RWPE2 (cell line): ENCODE results near the gene GPC5.
A peak's percentile ranks its signal among the peaks of the same experiment; 100 is the strongest.

ENCODE experiments used
- ATAC-seq: fragments of 200-7000 bp; cut with Tn5 transposase; 3 replicates; pipeline ENCODE4 v1.9.1; 2021; ENCODE audit warnings: low read depth
- DNase-seq: peaks from one replicate; pipeline ENCODE4 v3.0.0-alpha.2; 2020; ENCODE audit warnings: low spot score
- H3K27ac ChIP-seq: fragments of 450-650 bp; 2 replicates; pipeline ENCODE4 v1.5.1; 2017; ENCODE audit warnings: mild to moderate bottlenecking; ENCODE audit not compliant: poor library complexity, severe bottlenecking
- H3K27me3 ChIP-seq: fragments of 250-450 bp; sonication (Bioruptor Pico); 2 replicates; pipeline ENCODE4 v1.5.1; 2021; ENCODE audit warnings: mild to moderate bottlenecking, moderate library complexity; ENCODE audit not compliant: insufficient read depth, poor library complexity, severe bottlenecking
- H3K36me3 ChIP-seq: fragments of 250-450 bp; sonication (Bioruptor Pico); 2 replicates; pipeline ENCODE4 v1.5.1; 2020; ENCODE audit warnings: low read depth, mild to moderate bottlenecking, moderate library complexity
- H3K4me1 ChIP-seq: fragments of 250-450 bp; sonication (Bioruptor Pico); 2 replicates; pipeline ENCODE4 v1.5.1; 2021; ENCODE audit warnings: mild to moderate bottlenecking, moderate library complexity; ENCODE audit not compliant: insufficient read depth, poor library complexity, severe bottlenecking
- H3K4me3 ChIP-seq: fragments of 250-450 bp; sonication (Bioruptor Pico); 2 replicates; pipeline ENCODE4 v1.5.1; 2021; ENCODE audit warnings: mild to moderate bottlenecking, moderate library complexity; ENCODE audit not compliant: severe bottlenecking
- H3K9me3 ChIP-seq: fragments of 250-450 bp; sonication (Bioruptor Pico); 2 replicates; pipeline ENCODE4 v1.5.1; 2021; ENCODE audit warnings: mild to moderate bottlenecking, moderate library complexity; ENCODE audit not compliant: severe bottlenecking
- CTCF ChIP-seq: fragments of 450-650 bp; IDR thresholded peaks from one replicate; pipeline ENCODE4 v1.5.1; 2017; ENCODE audit warnings: mild to moderate bottlenecking, moderate library complexity; ENCODE audit not compliant: poor library complexity, severe bottlenecking

Gene GPC5

GRCh38 chr13:92769046-92769445 lies 1370.6 kb downstream of the GPC5 start:
- Histone ChIP-seq H3K9me3 (no peaks in the 10 kb centered on the region), H3K27ac (no peak overlapping the region), H3K27me3 (no peaks in the 10 kb centered on the region), H3K4me1 (no peaks in the 10 kb centered on the region), H3K36me3 (no peaks in the 10 kb centered on the region), H3K4me3 (no peak overlapping the region)
- no peak for TF ChIP-seq CTCF
- DNase-seq (no peak), ATAC-seq (no peak)

GRCh38 chr13:92775658-92776057 lies 1377.2 kb downstream of the GPC5 start:
- H3K27me3 ChIP-seq: no peaks in the 10 kb centered on the region
- DNase-seq (no peak), ATAC-seq (no peak)
- no peaks in the 10 kb centered on the region for H3K9me3 ChIP-seq
- no peak overlapping the region for H3K4me3 ChIP-seq
- H3K27ac ChIP-seq: no peak overlapping the region
- no peaks in the 10 kb centered on the region for H3K36me3 ChIP-seq
- H3K4me1 ChIP-seq: no peaks in the 10 kb centered on the region
- TF ChIP-seq CTCF: no peak

GRCh38 chr13:92781965-92782690 lies 1383.7 kb downstream of the GPC5 start:
- H3K36me3 ChIP-seq: no peaks in the 10 kb centered on the region
- H3K9me3 ChIP-seq: no peaks in the 10 kb centered on the region
- DNase-seq (no peak), ATAC-seq (no peak)
- no peak overlapping the region for H3K4me3 ChIP-seq
- H3K27me3 ChIP-seq: no peaks in the 10 kb centered on the region
- H3K4me1 ChIP-seq: no peaks in the 10 kb centered on the region
- H3K27ac ChIP-seq: no peak overlapping the region
- TF ChIP-seq CTCF: no peak

GRCh38 chr13:92802776-92803175 lies 1404.4 kb downstream of the GPC5 start:
- Histone ChIP-seq H3K4me1 (no peaks in the 10 kb centered on the region), H3K9me3 (no peaks in the 10 kb centered on the region), H3K27ac (no peak overlapping the region), H3K27me3 (no peaks in the 10 kb centered on the region), H3K36me3 (no peaks in the 10 kb centered on the region), H3K4me3 (no peak overlapping the region)
- no peak for DNase-seq
- no peak for ATAC-seq
- TF ChIP-seq CTCF: no peak

GRCh38 chr13:92804346-92804745 lies 1405.9 kb downstream of the GPC5 start:
- no peak for TF ChIP-seq CTCF
- H3K4me1 ChIP-seq: no peaks in the 10 kb centered on the region

More at GRCh38 chr13:92804346-92804745, 1405.9 kb downstream of the GPC5 start:
- Histone ChIP-seq H3K27me3 (no peaks in the 10 kb centered on the region), H3K9me3 (no peaks in the 10 kb centered on the region), H3K27ac (no peak overlapping the region), H3K36me3 (no peaks in the 10 kb centered on the region), H3K4me3 (no peak overlapping the region)
- DNase-seq (no peak), ATAC-seq (peak; percentile 57; the same call in 1 of the 3 replicates)
